ENCODE data around the gene ANTKMT.

Gene ANTKMT

GRCh38 chr16:764848-765487 is 44.0 kb downstream of the ANTKMT start:
- DNase-seq (ENCODE audit: low spot score), result no peak

DNA sequence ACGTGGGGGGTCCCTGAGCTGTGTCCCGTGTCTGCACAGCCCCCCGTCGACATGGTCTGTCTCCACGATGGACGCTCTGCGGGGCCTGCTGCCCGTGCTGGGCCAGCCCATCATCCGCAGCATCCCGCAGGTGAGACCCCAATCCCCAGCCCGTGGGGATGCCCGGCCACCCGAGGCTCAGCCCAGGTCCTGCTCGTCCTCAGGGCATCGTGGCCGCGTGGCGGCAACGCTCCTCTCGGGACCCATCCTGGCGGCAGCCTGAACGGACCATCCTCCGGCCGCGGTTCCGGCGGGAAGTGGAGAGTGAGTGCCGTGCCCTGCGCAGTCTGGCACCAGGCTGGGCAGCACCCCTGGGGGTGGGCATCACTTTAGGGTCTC is 44.5 kb downstream of the ANTKMT start:
- DNase-seq (ENCODE audit: low spot score), result no peak

DNA sequence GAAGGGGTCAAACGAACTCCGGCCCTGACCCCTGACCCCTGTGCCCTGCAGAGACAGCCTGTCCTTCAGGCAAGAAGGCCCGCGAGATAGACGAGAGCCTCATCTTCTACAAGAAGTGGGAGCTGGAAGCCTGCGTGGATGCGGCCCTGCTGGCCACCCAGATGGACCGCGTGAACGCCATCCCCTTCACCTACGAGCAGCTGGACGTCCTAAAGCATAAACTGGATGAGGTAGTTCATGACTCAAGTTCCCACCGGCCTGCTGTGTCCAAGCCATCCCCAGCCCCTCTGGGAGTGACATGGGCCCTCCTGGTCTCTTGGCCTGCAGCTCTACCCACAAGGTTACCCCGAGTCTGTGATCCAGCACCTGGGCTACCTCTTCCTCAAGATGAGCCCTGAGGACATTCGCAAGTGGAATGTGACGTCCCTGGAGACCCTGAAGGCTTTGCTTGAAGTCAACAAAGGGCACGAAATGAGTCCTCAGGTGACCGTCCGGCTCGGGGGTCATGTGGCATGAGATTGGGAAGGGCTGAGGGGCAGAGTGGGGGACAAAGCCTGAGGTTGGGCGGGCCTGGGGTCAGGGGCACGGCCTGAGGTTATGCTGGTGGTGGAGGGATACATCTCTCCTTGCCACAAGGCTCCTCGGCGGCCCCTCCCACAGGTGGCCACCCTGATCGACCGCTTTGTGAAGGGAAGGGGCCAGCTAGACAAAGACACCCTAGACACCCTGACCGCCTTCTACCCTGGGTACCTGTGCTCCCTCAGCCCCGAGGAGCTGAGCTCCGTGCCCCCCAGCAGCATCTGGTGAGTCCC is 45.3 kb downstream of the ANTKMT start:
- no peak for DNase-seq (ENCODE audit: low spot score)

DNA sequence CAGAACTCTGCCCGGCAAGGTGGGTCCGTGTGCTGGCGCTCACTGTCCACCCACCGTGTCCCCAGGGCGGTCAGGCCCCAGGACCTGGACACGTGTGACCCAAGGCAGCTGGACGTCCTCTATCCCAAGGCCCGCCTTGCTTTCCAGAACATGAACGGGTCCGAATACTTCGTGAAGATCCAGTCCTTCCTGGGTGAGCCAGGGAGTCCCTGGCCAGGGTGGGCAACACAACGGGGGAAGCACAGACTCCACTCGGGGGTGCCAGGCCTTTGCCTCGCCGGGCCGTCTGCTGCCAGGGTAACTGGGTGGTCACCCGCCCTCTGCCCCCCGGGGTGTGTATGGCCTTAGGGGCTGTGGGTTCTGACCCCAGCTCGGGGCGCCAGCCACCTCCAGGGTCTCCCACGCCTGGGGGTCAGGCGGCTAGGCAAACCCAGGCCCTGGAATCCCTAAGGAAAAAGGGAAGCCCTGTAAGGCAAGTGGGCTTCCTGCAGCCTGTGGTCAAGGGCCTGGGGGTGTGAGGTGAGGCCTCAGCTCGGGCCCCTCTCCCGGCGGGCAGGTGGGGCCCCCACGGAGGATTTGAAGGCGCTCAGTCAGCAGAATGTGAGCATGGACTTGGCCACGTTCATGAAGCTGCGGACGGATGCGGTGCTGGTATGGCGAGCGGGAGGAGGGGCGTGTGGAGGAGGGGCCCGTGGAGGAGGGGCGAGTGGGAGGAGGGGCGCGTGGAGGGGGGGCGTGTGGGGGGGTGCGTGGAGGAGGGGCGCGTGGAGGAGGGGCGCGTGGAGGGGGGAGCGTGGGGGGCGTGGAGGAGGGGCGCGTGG is 46.1 kb downstream of the ANTKMT start:
- no peak for DNase-seq (ENCODE audit: low spot score)

- DNase-seq (ENCODE audit: low spot score), result no peak
These were observed 46.8 kb downstream of the ANTKMT start for GRCh38 chr16:767743-768235.

GRCh38 chr16:768428-768827 is 47.5 kb downstream of the ANTKMT start:
- DNase-seq (ENCODE audit: low spot score), result no peak

GRCh38 chr16:769184-769784 is 48.3 kb downstream of the ANTKMT start:
- DNase-seq (ENCODE audit: low spot score), result no peak

- DNase-seq (ENCODE audit: low spot score), result no peak
These were observed 49.0 kb downstream of the ANTKMT start for GRCh38 chr16:769934-770333.

DNA sequence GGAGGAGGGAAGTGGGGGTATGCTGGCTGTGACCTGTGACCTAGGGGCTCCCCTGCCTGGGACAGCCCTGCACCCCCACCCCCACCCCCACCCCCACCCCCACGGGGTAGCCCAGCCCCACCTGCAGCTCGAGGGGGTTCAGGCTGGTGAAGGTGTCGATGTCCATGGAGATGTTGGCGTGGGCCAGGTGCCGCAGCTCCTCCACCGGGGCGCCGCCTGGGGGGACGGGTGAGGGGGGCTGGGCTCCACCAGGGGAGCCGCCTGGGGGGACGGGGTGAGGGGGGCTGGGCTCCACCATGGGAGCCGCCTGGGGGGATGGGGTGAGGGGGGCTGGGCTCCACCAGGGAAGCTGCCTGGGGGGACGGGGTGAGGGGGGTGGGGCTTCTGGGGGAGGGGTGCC is 49.5 kb downstream of the ANTKMT start:
- no peak for DNase-seq (ENCODE audit: low spot score)
